SIG-M5 (cell line): Measurements from ENCODE around the gene SYT17.

Experiments used
- DNase-seq: peaks from one replicate; lab custom pipeline; 2025; lab: John Stamatoyannopoulos, UW

SYT17 gene

GRCh38 chr16:19138601-19139000 is 29.4 kb upstream of the SYT17 start:
- DNase-seq, result no peak

- no peak for DNase-seq
Observed at GRCh38 chr16:19139436-19140091, 28.5 kb upstream of the SYT17 start.

GRCh38 chr16:19140396-19140795 is 27.6 kb upstream of the SYT17 start:
- DNase-seq, result no peak

- DNase-seq, result no peak
Observed at GRCh38 chr16:19142939-19143598, 25.0 kb upstream of the SYT17 start.

- DNase-seq, result no peak
Observed at GRCh38 chr16:19143599-19143956, 24.5 kb upstream of the SYT17 start.

GRCh38 chr16:19145010-19145409 is 23.0 kb upstream of the SYT17 start:
- DNase-seq, result no peak

GRCh38 chr16:19147126-19147525 is 20.9 kb upstream of the SYT17 start:
- DNase-seq, result no peak

- DNase-seq, result no peak
Observed at GRCh38 chr16:19147627-19148026, 20.4 kb upstream of the SYT17 start.

- no peak for DNase-seq
Observed at GRCh38 chr16:19148189-19148588, 19.9 kb upstream of the SYT17 start.

- no peak for DNase-seq
Observed at GRCh38 chr16:19151310-19151709, 16.7 kb upstream of the SYT17 start.

- no peak for DNase-seq
Observed at GRCh38 chr16:19152042-19152441, 16.0 kb upstream of the SYT17 start.

- DNase-seq, result no peak
Observed at GRCh38 chr16:19153876-19154275, 14.2 kb upstream of the SYT17 start.

GRCh38 chr16:19162085-19162484 is 6.0 kb upstream of the SYT17 start:
- no peak for DNase-seq

GRCh38 chr16:19163215-19163614 is 4.8 kb upstream of the SYT17 start:
- no peak for DNase-seq

GRCh38 chr16:19164285-19164684 is 3.8 kb upstream of the SYT17 start:
- DNase-seq, result no peak

- DNase-seq, result no peak
Observed at GRCh38 chr16:19165101-19165500, 2.9 kb upstream of the SYT17 start.

GRCh38 chr16:19166500-19166899 is 1.5 kb upstream of the SYT17 start:
- DNase-seq, result no peak

GRCh38 chr16:19168371-19169081 is 486 bp downstream of the SYT17 start:
- DNase-seq, result no peak

- DNase-seq, result no peak
Observed at GRCh38 chr16:19169082-19169639, 1.1 kb downstream of the SYT17 start.

- DNase-seq, result no peak
Observed at GRCh38 chr16:19170043-19170655, 2.1 kb downstream of the SYT17 start.

- no peak for DNase-seq
Observed at GRCh38 chr16:19172098-19172780, 4.2 kb downstream of the SYT17 start.

- DNase-seq, result no peak
Observed at GRCh38 chr16:19173059-19173458, 5.0 kb downstream of the SYT17 start.
